NCI-H748 treated with DMSO at 0.1 percent for 48 hours (cell line): ENCODE results near the gene ZNF839.
"Not testable (repeated sequence)": the region's sequence is repeated elsewhere in the genome, so short reads cannot be mapped to it uniquely, and the experiment has no call there.

ENCODE experiments used
- DNase-seq: peaks from one replicate; lab custom pipeline; 2025; lab: John Stamatoyannopoulos, UW

Gene ZNF839

DNA sequence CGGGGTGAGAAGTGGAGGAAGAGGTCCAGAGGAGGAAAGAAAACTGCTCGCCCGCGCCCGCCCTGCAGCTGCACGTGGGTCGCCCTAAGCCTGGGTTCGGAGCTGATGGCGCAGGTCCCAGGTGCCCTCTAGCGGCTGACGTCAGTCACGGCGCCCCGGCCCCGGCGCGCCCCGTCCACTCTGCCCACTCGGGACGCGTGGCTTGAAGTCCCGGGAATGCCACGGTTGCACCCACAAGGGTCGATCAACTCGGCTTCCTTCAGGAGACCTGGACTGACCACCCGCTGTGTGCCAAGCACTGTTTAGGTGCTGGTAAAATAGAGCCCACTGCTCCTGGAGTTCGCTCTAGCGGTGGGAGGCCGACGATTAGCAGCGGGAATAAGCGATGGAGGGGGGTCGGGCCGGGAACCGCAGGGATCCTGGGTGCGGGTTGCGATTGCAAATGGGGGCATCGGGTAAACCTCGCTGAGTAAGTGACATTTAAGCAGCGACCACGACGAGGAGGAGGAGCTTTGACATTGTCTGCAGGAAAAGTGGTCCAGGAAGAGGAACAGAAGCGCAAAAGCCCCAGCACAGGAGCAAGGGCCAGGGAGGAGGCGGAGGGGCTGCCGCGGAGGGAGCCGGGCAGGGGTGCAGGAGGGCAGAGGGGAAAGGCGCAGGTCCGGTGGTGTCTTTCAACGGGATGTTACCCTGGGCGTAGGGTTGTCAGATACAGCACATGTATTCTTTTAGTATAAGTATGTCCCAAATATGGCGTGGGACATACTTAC, 5.1 kb upstream of the ZNF839 start:
- DNase-seq, result peak; percentile 82

DNA sequence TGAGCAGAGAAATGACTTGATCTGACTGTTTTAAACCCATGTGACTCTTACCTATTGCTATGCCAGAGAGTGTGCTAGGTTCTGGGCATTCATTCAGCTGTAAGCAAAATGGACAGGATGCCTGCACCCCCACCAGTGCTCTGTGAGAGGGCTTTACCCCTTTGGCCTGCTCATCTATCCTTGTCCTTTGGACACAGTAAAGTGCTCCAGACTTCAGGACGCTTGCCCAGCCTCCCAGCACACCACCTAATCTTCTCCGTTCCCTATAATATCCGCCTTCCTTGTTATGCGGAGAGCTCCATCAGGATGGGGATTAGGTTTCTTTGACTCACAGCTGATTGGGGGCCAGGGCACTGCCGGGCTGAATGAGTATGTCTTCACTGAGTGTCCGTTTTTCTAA, 4.4 kb upstream of the ZNF839 start:
- DNase-seq, result no peak

DNA sequence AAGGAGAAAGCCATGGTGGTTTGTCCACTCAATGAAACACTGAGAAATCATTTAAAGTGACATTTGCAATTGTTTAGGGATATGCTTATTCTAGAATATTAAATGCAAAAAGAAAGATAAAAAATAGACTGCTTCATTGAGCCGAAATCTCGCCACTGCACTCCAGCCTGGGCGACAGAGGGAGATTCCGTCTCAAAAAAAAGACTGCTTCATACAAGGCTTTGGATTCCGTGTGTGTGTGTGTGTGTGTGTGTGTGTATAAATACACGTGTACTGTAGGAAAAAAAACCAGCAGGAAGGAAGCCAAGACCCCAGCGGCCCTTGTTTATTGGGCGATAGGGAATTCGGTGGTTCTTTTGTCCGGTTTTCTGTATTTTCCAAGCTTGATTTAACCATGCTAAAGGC, 3.2 kb upstream of the ZNF839 start:
- peak; percentile 64 for DNase-seq

DNA sequence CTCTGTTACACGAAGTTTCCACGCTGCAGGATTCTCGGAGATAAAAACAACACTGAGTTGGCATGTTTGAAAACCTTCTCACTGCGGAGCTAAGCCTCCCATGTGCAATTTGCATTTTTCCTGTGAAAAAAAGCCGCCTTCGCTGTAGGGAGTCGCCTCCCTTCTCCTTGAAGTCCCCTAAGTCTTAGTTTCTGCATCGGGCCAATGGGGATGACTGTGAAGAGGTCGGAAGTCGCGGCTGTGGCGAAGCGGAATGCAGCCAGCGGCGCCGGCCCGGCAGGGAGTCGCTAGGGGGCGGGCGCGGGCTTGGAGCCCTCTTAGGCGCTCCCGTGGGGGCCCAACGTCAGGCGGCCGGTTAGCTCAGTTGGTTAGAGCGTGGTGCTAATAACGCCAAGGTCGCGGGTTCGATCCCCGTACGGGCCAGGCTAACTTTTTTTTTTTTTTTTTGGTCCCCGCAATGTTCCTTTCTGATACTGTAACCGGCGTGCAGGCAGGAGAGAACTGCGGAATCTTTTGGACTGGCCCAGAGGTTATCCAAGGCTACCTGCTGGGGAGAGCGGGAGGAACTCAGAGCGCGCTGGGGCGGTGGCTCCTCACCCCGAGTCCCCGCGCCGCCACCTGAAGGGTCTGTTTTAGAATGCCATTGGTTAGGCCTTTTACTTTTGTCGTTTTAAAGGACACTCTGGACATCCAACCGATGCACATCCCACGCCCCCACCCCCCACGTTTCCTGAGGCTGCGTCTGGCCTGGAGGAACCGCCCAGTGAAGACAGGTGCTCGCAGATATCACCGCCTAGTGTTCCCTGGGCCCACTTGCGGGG, 2.6 kb upstream of the ZNF839 start:
- DNase-seq, result peak; percentile 88

DNA sequence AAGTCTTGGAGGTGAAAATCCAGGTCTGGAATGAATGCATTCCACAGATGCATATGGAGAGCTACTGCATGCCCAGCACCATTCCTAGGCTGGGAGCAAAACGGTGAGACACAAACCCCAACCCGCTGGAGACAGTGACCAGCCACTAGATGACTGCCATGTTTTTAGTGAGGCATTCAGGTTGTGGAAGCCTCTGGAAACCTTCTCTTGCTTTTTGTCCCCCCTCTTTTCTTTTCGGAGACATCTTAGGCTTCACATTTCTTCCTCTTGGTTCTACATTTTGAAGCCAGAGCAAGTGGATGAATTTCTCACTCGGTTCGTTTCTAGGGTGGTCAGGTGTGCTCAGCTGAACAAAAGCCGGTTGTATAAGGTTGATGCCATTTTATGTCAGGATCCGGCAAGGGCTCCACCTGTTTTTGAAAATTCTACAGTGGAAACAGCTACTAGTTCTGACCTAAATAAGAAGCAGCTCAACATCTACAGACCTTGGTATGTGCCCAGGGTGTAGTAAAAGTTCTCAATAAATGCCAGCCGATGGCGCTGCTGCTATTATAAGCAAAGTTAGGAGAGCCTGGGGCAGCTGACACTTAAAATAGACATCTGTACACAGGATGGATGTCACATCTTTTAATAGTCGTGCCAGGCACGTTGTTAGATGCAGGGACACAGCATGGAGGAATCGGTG, 1.8 kb upstream of the ZNF839 start:
- peak; percentile 55 for DNase-seq

DNA sequence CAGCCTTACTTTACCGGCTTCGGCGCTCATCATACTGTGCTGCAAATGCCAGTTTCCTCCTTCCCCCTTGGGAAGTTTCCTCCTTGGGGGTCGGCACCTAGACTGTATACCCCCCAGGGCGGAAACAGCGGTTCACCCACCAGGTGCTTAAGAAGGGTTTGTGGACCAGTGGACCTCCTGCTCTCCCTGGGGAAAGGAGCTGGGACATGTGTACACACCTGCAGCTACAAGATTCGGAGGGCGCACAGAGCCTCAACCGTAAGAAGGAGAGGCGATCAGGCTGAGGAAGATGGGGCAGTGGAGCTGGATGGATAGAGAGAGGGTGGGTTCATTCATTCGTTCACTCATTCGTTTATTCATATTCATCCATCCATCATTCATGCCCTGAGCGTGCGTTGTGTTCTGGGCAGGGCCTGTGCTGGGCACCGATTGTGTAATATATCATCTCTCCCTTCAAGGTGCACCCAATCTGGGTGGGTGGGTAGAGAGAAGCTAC, 717 bp upstream of the ZNF839 start:
- DNase-seq, result no peak

DNA sequence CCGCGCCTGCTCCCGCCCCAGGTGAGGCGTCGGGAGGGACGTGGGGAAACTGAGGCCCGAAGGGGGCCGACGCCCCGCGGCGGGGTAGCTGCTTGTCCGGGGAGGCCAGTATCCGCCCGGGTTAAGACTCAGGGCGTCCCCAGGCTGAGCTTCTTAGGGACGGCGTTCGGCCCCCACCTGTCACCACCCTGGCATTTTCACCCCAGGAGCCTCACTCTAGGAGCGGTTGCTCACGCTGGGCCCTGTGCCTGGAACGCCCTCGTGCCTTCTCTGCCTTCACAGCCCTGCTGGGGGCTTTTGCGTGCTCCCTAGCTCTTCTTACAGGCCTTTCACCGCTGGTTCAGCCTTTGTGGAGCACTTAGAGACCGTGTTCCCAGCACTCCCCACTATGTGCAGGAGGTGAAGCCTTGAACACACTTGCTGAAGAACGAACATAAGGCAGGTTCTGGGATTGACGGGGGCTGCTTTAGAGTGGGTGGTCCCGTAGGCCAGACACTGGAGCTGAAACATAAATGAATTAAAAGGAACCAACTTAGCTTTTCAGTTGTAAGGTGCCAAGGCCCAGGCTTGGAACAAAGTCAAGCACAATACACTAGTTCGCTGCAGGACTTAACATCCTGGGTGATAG, 601 bp downstream of the ZNF839 start:
- DNase-seq, result no peak

DNA sequence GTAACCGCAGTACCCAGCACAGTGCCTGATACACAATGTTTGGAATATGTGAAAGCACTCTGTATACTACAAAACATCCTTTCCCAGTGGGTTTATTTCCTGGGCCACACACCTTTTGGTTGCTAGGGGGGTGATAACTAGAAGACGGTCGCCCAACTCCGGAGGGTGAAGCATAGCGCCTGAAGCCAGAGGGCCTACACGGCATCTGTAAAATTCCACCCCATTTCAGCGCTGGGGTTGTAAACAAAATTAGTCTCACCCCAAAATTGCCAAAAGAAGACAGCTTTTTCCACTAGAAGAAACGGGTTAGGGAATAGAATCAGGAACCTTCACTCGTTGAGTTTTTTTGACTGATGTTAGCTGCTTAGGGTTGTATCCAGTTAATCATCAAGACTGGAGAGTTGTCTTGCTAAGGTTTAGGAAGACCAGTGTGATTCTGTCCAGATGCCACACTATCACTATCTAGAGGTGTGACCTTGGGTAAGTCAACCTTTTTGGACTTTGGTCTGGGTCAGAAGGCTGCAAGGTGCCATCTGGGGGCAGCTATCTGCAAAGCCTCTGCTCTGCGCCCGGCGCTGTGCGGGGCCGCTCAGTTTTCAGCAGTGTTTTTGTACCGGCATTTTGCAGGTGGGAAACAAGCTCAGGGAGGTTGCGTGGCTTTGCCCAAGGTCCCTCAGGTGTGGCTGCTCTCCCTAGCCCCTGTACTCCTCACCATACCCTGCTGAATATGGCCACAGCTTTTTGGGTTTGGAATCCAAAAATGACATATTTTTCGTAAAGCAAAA, 1.3 kb downstream of the ZNF839 start:
- no peak for DNase-seq

DNA sequence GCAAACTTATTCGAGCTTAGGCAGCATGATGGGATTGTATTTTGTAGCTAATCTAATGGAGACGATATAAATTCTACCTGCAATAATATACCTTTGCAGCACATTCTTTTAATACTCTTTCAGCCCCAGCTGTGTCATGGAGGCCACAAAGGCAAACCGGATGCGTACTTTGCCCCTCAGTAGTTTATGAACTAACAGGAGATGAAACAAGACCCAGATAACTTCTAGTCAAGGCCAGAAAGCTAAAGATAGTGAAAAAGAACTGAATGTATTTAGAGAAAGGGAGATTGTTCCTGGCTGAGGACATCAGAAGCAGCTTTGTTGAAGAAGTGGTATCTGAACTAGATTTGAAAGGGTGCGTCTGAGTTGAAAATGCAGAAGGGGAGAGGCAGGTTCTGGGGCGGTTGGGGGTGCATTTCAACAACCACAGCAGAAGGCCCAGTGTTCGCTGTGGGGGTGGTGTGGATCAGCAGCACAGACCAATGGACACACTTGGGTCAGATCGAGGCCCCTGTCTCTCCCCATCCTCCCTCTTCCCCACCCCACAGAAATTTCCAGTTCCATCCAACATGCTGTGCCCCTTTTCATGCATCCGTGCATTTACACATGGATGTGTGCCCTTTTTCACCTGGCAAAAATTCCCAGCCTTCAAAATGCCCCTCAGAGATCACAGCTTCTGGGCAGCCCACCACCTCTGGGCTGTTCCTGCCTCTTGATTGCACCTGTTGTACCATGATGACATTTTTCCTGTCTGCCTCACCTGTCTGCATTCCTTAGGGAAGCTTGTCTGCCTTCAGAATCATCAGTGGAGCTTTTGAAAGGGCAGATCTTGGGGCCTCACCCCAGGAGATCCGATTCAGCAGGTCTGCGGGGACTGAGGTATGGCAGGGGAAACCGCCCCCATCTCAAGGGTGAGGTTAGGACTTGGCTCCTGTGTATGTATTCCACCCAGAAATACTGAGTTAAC, 2.2 kb downstream of the ZNF839 start:
- DNase-seq, result no peak

DNA sequence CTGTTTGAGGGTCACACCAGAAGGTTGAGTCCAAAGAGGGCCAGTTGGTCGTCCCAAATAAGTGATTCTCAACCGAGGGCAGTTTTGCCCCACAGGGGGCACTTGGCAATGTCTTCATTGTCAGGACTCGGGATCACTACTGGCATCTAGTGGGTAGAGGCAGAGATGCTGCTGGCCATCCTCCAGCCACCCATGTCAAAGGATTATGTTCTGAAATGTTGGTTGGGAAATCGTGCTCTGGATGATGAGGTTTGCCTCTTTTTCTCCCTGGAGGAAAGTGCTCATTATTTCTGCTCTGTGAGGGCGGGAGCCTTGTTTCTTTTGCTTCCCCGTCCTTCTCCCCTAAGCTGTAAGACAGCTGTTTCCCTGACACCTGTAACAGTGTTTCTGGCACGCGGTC, 3.6 kb downstream of the ZNF839 start:
- peak; percentile 28 for DNase-seq

DNA sequence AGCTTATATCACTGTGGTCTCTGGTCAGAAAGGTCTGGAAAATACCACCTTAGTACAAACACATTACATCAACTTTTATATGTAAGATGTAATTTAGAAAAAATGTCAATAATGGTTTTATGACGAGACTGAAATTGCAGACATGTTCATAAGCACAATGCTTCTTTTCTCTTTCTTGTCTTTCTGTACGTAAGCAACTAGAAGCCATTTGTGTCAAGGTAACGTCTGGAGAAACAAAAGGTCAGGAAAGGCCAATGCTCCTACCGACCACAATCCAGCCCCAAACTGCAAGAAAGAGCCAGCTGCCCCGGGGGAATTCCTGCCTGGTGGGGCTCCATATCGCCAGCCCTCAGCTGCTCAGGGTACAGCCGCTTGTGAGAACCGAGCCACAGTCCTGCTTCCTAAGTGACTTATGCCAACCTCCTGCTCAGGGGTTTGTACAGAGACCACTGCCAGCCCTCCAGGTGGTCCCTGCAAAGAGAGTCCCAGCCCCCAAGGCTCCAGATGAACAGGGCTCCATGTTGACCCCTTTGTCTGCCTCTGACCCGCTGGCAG, 6.3 kb downstream of the ZNF839 start:
- no peak for DNase-seq

DNA sequence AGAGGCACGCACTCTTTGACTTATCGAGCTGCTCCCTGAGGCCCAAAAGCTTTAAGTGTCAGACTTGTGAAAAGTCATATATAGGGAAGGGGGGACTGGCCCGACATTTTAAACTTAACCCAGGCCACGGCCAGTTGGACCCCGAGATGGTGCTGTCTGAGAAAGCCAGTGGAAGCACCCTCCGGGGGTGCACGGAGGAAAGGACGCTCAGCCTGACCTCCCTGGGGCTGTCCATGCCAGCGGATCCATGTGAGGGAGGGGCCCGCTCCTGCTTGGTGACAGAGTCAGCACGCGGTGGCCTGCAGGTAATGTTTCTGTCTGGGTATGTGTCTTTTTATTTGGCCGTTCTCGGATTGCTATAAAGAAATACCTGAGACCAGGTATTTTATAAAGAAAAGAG, 7.0 kb downstream of the ZNF839 start:
- no peak for DNase-seq

DNA sequence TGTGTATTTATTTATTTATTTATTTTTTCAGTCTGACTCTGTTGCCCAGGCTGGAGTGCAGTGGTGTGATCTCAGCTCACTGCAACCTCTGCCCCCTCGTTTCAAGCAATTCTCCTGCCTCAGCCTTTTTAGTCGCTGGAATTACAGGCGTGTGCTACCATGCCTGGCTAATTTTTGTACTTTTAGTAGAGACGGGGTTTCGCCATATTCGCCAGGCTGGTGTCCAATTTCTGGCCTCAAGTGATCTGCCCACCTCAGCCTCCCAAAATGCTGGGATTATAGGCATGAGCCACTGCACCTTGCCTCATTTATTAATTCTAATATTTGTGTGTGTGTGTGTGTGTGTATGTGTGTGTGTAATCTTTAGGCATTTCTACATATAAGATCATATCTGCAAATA, 9.8 kb downstream of the ZNF839 start:
- not testable (repeated sequence) for DNase-seq

DNA sequence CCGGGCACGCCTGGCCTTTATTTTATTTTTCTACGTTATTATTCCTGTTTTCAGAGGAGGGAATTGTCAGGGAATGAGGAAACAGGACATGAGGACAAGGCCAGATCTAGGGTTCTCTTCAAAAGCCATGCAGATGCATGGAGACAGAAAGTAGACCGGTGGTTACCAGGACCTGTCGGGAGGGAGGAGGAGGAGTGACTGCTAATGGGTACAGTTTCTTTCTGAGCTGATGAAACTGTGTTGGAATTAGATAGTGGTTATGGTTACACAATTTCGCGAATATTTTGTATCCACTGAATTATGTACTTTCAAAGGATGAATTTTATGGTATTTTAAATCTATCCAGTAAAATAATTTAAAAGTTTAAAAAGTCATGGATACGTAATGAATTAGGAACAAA, 11.3 kb downstream of the ZNF839 start:
- no peak for DNase-seq

DNA sequence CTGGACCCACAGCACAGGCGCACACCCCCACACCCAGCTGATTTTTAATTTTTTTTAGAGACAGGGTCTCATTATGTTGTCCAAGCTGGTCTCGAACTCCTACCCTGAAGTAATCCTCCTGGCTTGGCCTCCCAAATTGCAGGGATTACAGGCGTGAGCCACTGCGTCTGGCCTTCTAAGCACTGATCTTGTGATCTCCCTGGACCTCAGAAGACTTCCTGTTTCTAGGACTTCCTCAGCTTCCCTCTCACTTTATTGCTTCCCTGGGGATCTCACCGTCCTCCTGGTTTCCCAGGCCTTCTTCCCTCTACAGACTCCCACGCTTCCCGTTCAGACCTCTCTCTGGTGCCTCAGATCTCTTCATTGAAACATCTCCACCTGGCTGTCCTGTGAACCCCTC, 13.8 kb downstream of the ZNF839 start:
- DNase-seq, result no peak

DNA sequence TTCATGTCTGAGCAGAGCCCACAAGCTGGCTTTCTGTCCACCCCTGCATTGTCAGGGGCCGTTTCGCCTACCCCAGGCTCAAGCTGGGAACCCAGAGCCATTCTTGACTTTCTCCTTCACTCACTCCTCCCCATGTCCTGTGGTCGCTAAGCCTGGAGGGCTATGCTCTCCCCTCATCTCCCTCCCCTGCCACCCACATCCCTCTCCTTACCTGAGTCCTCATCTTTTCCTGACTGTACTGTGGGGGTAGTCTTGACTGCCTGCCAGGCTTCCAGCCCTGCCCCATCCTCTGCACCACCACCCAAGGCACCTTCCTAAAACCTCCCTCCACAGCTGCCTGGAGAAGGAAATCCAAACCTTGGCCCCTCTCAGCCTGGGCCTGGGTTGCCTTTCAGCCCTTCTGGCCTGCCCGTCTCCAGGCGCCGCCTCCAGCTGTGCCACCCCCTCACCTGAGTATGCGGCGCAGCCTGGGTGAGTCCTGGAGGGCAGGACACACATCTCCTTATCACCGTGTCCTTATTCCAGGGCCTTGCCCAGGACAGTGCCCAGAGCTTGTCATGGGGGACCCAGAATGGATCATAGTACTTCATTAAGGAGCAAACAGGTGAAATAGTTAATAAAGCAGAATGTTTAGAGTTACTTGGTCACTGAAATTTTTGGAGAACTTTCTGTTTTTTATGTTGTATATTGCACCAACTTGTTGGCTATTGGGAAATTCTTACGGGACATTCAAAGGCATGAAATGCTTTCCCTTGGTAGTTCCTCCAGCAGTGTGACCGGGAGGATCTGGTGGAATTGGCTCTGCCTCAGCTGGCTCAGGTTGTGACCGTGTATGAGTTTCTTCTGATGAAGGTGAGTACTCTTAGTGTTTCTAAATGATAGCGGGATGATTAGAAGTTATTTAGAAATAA, 14.5 kb downstream of the ZNF839 start:
- DNase-seq, result no peak

DNA sequence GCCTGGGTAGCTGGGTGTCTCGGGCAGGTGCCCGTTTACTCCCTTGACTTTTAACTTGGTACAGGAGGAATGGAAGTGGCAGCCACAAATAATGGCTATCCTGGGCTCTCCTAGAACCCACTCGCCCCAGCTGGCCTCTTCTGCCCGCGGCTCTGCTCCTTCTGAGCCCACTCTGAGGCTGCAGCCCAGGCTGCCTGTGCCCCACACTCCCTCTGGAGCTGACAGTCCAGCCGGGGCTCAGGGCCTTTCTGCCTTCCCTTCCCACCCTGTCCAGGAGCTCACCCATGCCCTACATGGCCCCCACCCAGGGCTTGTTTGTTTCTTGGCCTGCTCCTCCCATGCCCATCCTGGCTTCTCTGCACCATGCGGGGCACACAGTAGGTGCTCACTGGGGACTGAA, 15.6 kb downstream of the ZNF839 start:
- DNase-seq, result no peak

DNA sequence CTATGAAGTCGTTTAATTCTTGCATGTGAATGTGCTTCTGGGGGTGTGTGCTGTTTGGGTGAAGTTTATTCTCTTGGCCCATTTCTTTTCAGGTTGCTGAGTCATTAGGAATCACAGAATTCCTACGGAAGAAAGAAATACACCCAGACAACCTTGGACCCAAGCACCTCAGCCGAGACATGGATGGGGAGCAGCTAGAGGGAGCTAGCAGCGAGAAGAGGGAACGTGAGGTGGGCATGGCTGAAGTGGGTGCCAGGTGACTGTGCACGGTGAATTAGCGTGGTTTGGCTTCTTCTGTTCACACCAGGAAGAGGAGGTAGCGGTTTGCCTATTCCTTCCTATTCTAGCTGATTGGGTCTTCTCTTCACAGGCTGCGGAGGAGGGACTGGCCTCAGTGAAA, 19.2 kb downstream of the ZNF839 start:
- no peak for DNase-seq

DNA sequence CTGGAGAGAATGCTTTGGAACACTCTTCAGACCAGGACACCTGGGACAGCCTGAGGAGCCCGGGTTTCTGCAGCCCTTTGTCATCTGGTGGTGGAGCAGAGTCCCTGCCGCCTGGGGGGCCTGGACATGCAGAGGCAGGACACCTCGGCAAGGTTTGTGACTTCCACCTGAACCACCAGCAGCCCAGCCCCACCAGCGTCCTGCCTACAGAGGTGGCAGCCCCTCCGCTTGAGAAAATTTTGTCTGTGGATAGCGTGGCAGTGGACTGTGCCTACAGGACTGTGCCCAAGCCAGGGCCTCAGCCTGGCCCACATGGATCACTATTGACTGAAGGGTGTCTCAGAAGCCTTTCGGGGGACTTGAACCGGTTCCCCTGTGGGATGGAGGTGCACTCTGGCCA, 22.0 kb downstream of the ZNF839 start:
- no peak for DNase-seq
